AG04450 (cell line): ENCODE measurements around the gene TADA2B. TPM values are rescaled to one million over a fixed set of nuclear protein-coding genes. Genes with fewer than 3 reads are reported as not detected.

Experiments used
- CTCF ChIA-PET: fragments of 300-600, 350-600 bp; formaldehyde crosslinking; extraction: SDS; loops from one replicate; lab custom pipeline; 2022; ENCODE audit warnings: antibody characterized with exemption, inconsistent platforms; lab: Charles Lee
- POLR2A ChIA-PET: fragments of 350-600 bp; formaldehyde crosslinking; extraction: SDS; loops from one replicate; lab custom pipeline; 2021; ENCODE audit warnings: antibody characterized with exemption, inconsistent platforms; lab: Yijun Ruan, JAX
- DNase-seq: peaks from one replicate; pipeline ENCODE4 v3.0.0-alpha.2; 2011; ENCODE audit warnings: low read depth, low spot score
- H3K27ac ChIP-seq: one replicate; pipeline ENCODE4 v1.5.1; 2012; ENCODE audit warnings: low read depth, low read length, control low read depth
- H3K27me3 ChIP-seq: one replicate; pipeline ENCODE4 v1.6.0; 2012; ENCODE audit warnings: low read length; ENCODE audit not compliant: control insufficient read depth, insufficient read depth
- H3K4me3 ChIP-seq: 2 replicates; pipeline ENCODE4 v1.5.1; 2011; ENCODE audit warnings: mild to moderate bottlenecking, low read depth, low read length, control low read depth
- H3K9me3 ChIP-seq: 2 replicates; pipeline ENCODE4 v1.5.1; 2012; ENCODE audit warnings: low read length; ENCODE audit not compliant: control insufficient read depth, insufficient read depth
- CTCF ChIP-seq: IDR thresholded peaks from 2 replicates; pipeline ENCODE4 v1.5.1; 2011; ENCODE audit warnings: low read depth, low read length, control low read depth, inconsistent platforms
- polyA plus RNA-seq: library from polyadenylated mRNA; depleted of rRNA; stranded (reverse); fragments of >200 nt; gene quantifications from 2 replicates; pipeline ENCODE4 v1.2.3, GENCODE V29; 2011

Gene TADA2B
- polyA plus RNA-seq, 1 experiment: 6.4 TPM

DNA sequence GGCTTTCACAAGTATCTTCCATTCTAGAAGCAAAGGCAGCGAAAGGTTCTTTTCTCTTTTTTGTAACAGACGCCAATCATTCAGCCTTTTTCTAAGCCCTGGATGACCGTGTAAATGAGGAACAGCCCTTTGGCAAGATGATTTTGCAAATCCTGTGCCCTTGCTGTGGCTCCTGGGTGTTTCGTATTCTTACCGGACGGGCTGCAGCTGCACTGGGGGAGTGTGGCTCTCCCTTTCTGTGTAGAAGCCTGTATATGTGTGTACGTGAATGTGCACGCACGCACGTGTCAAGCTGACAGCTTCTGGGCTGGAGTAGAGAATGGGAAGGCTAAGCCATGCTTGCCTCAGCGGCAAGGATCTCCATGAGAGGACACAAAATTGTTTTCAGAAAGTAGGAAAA is 16.5 kb downstream of the TADA2B start:
- POLR2A ChIA-PET: no interaction called here
- Histone ChIP-seq H3K27me3 (no peaks in the 10 kb centered on the region), H3K9me3 (peaks cover under 1% of the 10 kb centered on the region), H3K4me3 (no peak overlapping the region), H3K27ac (no peak overlapping the region)
- no peak for TF ChIP-seq CTCF
- no peak for DNase-seq
- CTCF ChIA-PET: interaction anchor here (0.9 to 1.4 kb wide), 2 partner anchors 17 to 43 kb away, joined by 4 read pairs; partner anchors contain the start of gene TADA2B

DNA sequence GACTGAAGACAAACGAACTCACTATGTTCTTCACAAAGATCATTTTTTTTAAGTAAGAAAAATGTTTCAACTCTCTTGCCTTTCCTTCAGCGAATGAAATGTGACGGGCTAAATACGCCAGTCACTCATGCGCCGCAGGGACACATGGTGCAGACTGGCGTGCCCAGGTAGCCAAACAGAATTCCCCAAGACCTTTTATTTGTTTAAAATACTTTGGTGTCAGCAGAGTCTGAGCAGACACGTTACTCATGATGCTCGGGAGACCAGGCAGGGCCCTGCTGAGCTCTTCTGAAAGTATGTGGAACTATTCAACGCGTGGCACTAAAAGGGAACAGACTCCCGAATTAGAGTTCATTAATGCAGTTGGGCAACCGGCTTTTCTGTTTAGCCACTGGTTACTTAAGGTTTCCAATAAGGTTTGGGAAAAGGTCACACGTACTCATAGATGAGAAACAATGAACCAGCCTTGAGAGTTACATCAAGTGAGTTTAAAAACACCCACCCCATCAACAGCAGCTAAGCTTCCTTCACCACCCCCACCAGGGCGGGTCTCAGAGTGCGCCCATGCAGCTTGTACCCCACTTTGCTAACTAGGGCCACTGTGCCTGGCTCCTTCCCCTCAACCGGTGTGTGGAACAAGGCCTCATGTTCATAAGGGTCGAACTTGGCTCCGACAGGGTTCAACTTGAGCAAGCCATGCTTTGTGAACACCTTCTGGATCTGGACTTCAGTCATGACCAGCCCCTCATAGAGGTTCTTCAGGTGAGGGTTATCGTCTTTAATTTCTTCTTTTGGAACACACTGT is 17.4 kb downstream of the TADA2B start:
- TF ChIP-seq CTCF: no peak
- ChIA-PET POLR2A (no interaction called here), CTCF (interaction anchor here (0.9 to 1.6 kb wide), 4 partner anchors 18 to 187 kb away, joined by 3 to 12 read pairs (median 4); partner anchors contain the start of gene TADA2B)
- no peak overlapping the region for H3K27ac ChIP-seq
- no peak overlapping the region for H3K4me3 ChIP-seq
- no peaks in the 10 kb centered on the region for H3K27me3 ChIP-seq
- H3K9me3 ChIP-seq: no peaks in the 10 kb centered on the region; the same call in 1 of the 2 replicates
- DNase-seq: no peak

- Histone ChIP-seq H3K27me3 (no peaks in the 10 kb centered on the region), H3K4me3 (no peak overlapping the region), H3K9me3 (no peaks in the 10 kb centered on the region), H3K27ac (no peak overlapping the region)
- CTCF ChIA-PET: interaction anchor here (1.4 to 1.9 kb wide), 3 partner anchors 9 to 188 kb away, joined by 3 to 12 read pairs (median 7); a partner anchor contains a TSS
- no peak for DNase-seq
- POLR2A ChIA-PET: no interaction called here
- no peak for TF ChIP-seq CTCF
Measured at GRCh38 chr4:7061815-7062214, 18.6 kb downstream of the TADA2B start.

DNA sequence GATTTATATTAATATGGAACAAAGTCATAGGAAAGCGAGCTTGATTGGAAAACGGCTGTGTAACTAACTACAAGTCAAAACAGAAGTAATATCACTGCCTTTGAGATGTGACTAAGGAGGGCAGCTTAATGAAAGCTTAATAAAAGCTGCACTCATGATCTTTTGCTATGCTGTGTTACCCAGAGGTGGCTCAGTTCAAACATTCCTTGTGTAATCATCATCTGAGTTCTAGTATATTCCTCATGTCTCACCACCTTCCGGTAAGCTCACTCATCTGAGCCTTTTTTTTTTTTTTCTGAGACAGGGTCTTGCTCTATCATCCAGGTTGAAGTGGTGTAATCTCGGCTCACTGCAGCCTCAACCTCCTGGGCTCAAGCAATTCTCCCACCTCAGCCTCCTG is 19.6 kb downstream of the TADA2B start:
- CTCF ChIA-PET: interaction anchor here (1.1 to 1.9 kb wide), 3 partner anchors 8 to 40 kb away, joined by 3 to 7 read pairs (median 3); no protein-coding TSS in a partner anchor

More for the DNA sequence above, 19.6 kb downstream of the TADA2B start:
- no peak for DNase-seq
- no peak overlapping the region for H3K27ac ChIP-seq
- no peak overlapping the region for H3K4me3 ChIP-seq
- no peak for TF ChIP-seq CTCF
- H3K27me3 ChIP-seq: no peaks in the 10 kb centered on the region
- POLR2A ChIA-PET: interaction anchor here (0.6 kb wide), 1 partner anchor 159 kb away, joined by 4 read pairs; no protein-coding TSS in a partner anchor
- H3K9me3 ChIP-seq: no peaks in the 10 kb centered on the region
